Stimulated activated CD8-positive, alpha-beta memory T cell treated with anti-CD3 and anti-CD28 coated beads, Interleukin-2, amount 100 ng/mL, for 48 hours (primary cell): ENCODE data around the gene POLRMT.
A peak's percentile ranks its signal among the peaks of the same experiment; 100 is the strongest.

Source experiments
- DNase-seq, 2 donors: peaks; one replicate each; pipeline ENCODE4 v3.0.0-alpha.2; 2020; ENCODE audit warnings: low read depth in 2 of 2

POLRMT gene

DNA sequence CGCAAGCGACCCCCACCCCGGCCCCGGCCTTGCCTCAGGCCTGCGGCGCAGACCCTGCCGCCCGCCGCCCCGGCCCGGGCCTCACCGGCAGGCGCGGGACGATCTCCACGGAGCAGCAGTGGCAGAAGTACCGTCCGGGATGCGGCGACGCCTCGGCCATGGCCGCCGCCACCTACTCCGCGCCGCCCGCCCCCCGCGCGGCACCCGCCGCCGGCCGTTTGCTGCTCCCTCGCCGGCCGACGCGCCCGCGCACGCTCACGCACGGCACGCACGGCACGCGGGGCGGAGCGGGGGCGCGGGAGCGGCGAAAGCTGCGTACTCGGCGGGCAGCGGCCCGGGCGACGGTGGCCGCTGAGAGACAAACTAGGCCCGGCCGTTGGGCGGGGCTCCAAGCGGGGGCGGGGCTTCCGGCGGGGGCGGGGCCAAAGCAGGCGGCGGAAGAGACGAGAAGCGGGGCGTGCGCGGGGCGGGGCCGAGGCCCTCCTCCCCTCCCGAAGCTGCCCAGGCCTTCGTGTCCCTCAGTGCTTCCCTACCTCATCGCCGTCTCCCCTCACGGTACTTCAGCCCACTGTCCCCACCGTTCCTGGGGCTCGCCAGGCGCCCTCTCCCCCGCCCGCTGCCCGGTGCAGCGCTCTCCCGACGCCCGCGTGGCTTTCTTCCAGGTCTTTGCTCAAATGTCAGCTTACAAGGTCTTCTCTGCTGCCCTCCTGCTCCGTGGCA is 29.8 kb upstream of the POLRMT start, which contains the start of gene RNF126:
Gene RNF126 (minus strand): TSS at position 253 of the 720 bp plus-strand sequence. CDS start 93 bp downstream, at position 160.
- peak; percentile 92 to 95 for DNase-seq

DNA sequence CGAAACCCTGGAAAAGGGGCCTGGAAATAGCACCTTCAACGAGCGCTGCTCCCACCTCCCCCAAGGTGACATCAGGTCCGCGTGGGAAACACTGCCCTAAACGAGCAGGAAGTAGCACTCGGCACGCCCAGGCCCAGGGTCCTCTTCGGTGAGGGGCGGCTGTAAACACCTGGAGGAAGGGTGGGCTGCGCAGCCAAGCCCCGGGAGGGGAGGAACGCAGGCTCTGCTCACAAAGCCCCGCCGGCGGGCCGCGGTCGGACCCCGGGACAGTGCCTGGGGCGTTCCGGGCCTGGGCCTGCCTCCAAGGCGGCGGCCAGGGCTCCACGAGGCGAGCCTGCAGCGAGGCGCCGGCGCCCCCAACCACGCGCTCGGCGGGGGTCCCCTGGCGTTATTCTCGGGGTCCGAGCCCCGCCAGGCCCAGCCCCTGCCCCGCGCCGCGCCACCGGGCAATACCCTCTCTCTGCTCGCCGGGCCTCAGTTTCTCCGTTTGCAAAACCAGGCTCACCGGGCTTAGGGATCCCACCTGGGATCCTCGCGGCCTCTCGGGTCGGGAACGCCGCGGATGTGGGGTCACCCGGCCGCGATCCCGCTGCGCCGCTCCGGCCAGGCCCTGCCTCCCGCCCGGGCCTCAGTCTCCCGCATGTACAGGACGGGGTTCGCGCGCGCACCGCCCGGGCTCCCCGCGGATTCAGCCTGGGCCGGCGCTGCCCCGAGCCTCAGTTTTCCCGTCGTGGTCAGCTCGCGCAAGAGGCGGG is 29.0 kb upstream of the POLRMT start:
- peak; percentile 62 to 63 for DNase-seq

DNA sequence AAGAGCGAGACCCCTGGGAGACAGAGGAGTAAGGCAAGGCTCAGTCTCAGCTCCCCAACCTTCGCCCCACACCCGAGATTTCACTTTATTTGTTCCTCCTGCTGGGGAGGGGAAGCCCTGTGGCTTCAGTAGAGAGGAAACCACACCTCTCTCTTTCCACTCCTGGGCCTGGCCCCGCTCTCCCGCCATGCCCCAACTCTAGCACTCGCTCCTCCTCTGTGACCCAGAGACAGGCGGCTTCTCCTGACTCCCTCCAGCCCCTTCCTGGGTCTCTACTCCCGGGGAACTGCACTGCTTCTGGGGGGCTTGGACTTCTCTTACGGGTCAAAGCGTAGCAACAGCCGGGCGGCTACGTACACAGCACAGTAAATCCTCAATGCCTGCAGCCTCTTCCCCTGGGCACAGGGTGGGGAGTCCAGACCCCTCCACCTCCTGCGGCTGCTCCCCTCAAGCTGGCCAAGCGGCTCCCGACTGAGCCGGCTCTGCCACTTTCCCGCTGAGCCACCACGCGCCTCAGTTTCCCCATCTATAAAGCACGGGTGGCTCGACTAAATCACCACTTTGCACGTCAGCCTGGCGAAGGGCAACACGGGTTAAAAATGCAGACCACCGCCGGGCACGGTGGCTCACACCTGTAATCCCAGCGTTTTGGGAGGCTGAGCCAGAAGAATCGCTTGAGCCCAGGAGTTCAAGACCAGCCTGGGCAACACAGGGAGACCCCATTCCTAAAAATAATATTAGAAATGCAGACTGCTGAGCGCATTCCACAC is 28.3 kb upstream of the POLRMT start:
- DNase-seq, result peak; percentile 37 to 49

DNA sequence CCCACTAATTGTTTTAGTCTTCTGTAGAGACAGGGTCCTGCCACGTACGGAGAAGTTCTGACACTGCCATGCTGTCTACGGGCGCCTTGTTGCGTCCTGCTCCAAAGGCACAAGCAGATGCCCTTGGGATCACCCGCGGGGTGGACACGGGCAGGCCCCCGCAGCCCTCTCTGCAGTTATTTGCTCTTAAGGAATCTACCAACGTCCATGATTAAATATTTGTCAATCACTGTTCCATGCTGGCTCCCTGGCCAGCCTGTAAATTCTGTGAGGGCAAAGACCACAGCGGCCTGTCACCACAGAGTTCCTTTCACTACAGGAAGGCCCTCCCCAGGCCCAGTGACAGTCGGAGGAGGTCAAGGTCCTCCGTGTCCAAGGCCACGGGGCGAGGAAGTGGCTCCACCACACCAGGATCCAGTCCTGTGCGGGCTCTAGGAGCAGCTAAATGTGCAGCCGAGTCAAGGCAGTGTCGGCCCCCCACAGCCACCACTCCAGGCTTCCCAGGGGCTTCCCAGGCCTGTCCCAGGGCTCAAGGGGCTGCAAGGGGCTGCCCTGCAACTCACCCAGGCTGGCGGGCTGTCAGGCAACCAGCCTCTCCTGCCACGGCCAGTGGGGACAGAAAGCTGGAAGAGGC is 27.6 kb upstream of the POLRMT start:
- no peak for DNase-seq

DNA sequence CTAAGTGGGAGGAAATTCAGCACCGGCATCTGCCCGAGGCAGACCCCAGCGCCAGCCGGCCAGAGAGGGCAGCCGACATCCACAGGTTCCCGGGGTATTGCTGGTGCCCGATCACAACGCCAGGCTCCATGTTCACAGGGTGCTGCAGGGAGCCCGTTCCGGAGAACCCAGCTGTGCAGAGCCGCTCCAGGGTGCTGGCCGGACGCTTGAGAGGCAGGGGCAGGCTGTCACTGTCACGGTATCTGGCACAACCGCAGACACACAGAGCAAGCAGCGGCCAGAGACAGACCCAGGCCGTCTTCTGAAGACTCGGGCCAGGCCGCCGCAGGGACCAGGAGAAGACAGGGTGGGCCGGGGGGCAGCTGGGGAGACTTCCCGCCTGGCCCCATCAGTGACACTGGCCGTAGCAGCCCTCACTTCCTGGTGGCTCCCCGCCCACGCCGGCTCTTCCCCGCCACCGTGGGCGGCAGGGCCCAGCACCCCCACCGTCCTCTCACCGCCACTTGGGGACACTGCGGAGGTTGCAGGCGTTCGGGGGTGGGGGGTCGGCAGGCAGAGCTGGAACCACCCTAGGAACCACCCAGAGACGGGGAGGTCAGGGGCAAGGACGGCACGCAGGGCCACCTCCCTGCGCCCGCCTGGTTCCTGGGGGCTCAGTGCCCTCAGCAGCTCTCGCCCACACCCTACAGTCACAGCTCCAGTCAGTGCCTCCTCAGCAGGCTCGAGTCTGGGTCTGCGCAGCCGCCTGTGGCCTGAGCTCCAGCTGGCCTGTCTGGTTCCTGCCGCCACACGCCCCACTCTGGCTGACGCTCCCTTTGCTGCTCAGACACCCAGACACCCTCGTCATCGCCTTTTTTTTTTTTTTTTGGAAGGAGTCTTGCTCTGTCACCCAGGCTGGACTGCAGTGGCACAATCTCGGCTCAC is 25.8 kb upstream of the POLRMT start:
- no peak for DNase-seq

DNA sequence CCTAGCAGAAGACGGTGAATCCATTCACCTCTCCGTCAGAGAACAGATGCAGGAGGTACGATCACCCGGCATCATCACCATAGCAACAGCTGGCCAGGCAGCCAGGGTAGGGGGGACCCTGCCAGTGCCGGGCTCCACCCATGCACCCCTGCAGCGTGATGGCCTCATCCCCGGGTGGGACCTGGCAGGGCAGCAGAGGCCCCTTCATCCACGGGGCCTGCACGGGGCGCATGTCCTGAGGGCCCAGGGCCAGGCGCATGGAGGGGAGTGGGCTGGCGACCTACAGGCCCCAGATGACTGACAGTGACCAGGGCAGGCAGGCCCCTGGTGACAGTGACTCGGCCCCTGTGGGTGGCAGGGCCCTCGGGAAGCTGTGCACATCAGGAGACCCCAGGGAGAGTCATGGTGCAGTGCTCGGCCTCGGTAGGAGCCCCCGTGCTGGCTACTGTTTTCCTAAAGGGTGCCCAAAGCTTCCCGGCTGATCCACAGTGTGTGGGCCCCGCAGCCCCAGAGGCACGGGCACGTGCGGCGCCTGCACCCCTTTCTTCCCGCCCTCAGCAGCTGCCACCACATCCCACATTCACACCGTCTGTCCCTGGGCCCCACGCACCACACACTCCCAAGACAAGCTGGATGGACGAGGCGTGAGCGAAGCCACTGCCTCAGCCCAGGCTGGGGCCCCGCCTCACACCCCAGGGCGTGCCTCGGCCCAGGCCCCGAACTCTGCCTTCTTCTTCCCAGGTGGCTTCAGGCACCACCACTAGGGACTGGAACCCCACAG is 24.9 kb upstream of the POLRMT start:
- DNase-seq, result no peak

DNA sequence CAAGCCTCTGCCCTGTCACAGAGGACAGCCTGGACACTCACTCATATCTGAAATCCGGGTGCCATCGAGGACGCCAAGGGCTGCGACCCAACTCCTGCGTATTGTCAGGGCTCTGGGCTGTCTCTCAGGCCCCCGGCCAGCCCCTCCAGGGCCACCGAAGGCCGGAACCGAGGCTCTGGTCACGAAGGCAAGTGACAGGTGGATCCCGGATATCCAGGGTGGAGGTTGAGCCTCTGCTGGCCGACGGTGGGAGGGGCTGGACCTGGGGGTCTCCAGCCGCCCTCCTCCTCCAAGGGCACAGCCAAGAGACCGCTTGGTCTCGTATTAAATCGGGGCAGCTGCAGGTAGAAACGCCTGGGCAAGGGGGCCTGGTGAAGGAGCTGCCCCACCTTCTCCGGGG is 24.3 kb upstream of the POLRMT start:
- no peak for DNase-seq

DNA sequence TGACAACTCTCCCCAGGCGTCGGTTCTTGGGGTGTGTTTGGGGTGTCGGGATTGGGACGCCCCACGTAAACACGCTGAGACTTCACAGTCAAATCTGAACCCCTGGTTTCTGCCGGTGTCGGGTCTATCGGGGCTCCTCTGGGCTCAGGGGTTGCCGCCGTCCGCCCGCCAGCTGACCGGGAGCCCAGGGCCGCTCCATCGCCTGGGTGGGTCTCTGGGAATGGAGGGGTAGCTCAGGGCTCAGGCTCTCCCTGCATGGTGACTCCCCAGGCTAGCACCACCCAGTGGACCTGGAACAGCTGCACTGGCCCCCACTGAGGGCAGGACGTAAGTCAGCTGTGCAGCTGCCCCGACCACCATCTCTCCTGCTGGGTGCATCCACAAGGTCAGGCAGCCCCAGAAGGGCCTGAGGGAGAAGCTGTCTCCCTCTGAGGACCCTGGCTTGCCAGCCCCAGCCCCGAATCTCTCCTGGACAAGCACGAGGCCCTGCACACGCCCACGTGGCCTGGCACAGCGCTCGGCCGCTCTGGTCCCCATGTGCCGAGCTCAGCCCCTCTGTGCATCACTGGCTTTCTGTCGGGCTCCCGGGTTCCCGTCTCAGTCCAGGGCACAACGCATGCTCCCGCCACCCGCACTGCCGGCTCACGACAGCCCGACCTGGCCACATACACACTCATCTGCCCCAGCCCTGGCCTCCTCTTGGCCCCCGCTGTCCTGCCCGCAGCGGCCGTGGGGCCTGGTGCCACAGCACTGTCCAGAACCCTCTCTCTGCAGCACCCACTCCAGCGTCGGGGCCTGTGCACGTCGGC is 23.6 kb upstream of the POLRMT start:
- DNase-seq, result no peak

DNA sequence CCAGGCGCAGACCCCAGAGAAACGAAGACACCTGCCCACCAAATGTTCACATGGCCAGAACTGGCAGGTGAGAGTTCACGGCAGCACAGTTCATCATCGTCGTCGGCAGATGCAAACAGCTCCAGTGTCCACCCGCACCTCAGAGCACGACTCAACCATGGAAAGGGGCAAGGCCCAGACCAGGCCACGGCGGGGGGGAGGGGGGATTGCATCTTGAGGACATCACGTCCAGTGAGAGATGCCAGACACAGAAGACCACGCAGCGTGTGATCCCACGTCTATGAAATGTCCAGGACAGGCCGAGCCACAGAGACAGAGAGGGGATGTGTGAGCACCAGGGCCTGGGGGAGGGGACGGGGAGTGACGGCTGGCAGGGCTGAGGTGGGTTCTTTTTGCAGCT is 22.4 kb upstream of the POLRMT start:
- no peak for DNase-seq

DNA sequence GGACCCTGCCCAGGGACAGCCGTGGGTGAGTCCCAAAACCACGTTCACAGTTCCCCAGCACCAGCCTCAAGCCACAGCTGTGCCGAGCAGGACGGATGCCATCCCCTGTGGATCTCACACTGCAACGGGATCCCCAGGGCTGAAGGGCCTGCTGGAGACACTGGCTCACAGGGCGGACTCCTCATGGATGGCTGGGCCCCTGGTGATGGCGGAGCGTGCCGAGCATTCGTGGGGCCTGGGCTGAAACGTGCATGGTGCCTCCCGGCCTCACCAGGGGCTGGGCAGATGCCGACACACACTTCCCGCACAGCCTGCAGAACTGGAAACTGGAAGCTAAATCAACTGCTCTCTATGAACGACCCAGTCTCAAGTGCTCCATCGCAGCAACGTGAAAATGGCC is 20.1 kb upstream of the POLRMT start:
- DNase-seq, result no peak

DNA sequence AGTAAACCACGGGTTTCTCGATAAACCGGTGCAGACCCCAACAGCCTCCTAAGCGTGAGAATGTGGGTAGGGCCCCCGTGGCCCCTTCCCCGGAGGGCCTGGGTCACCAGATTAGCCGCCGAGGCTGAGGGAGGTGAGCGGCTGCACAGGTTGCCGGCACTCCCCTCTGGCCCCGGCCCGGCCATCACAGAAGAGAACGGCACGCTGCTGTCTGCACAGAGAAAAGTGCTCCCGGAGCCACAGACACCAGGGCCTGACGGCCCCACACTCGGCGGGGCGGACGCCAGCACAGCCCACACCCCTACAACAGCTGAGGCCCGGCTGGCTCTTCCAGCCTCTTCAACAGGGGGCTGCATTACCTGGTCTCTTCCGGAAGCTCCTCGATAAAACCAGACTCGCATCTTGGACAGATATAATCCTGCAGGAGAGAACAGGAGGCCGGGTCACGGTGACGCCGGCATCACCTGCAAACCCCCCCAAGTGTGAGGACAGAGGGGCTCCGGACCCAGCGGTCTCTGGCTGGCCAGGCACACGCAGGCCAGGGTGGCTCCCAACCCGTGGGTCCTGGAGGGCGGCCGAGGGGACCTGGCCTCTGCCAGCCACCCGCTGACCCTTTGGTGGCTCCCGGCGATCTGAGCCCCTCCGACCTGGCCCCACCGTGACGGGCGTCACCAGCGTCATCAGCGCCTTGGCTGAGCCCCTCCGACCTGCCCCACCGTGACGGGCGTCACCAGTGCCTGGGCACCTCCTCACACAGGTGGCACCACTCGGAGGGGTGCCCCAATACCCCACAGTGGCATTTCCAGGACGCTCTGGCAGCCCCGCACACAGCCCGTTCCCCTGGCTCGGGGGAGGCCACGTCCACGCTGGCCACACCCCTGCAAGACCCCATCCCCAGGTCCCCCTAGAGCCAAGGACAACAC is 19.4 kb upstream of the POLRMT start:
- DNase-seq, result no peak

DNA sequence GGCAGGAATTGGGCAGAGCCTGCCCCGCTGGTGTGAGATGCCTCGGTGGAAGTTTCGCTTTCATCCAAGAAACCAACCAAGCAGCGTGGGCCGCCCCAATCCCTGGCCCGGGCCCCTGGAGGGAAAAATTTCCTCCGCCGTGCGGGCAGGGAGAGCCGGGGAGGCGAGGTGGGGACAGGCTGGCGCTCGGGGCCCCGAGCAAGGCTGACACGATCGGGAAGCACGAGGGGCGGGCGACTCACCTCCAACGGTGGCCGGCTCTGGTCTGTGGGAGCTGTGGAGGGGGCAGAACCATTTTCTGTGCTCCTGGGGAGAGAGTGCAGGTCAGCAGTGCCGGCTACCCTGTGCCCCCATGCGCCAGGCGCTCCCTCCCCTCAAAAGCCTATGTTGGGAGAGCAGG is 18.7 kb upstream of the POLRMT start:
- DNase-seq, result no peak

DNA sequence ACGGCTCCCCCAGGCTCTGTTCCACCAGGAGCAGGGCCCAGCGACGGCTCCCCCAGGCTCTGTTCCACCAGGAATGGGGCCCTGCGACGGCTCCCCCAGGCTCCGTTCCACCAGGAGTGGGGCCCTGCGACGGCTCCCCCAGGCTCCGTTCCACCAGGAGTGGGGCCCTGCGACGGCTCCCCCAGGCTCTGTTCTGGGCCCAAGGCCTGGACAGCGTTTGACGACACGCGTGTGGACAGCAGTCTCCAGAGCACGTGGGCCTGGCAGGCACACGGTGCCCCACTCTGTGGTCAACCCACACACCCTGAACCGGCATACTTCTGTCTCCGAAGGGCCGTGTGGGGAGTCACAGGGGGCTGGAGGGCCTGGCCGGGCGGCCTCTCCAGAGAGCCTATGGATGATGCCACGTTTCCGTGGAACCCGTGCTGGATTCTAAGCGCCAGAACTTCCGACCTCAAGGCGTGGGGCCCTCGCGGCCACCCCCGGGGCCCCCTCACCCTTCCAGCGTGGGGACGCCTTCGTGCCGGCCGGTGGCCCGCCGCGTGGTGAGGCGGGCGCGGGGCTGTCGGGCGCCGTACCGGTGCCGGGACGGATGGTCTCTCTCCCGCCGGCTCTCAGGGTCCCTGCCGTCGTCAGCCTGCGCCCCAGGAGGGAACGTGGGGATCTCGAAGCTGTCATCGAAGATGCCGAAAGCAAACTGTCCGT is 17.9 kb upstream of the POLRMT start:
- no peak for DNase-seq

DNA sequence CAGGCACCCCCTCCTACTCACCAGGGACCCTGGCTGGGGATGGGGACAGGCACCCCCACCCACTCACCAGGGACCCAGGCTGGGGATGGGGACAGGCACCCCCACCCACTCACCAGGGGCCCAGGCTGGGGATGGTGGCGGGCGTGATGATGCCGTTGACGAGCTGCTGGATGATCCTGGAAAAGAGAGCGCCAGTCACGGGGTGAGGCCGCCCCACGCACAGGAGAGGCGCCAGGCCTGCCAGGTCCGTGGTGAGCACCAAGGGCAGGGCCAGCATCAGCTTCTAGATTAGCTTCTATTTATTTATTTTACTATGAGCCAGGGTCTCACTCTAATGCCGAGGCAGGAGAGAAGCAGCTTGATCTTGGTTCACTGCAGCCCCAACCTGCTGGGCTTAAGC is 16.8 kb upstream of the POLRMT start:
- DNase-seq, result no peak

DNA sequence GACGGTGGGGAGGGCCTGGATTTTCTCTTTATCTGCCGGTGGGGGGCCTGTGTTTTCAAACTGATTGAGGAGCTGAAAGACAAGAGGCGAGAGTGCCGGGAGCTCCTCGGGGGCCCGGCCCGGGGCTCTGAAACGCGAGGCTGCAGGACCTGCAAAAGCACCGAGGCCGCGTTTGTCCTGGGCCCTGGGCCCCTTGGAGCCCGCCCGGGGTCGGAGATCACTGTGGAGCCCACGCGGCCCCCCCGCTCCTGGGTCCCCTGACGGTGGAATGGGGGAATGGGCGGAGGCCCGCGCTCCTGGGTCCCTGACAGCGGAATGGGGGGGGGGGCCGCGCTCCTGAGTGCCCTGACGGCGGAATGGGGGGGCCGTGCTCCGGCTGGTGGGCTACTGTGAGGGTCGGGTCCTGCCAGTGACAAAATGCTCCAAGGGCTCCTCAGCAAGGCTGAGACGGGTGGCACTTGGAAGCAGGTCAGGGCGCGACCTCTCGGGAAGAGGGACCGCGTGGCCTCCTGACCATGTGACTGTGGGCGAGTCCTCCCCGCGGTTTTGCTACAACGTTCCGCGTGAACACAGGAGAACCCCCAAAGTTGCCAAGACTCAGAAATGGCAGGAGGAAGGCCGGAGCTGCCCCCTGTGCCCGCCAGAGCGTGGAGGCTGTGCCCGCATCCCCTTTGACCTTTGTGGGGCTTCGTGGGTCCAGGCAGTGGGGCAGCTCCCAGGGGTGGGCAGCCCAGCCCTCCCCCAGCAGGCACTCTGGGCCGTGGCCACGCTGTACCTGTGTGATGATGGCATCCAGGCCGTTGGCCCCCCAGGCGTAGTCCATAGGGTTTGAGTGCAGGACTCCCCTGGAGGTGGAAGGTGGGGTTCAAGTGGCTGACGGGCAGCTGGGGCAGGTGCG is 15.8 kb upstream of the POLRMT start:
- no peak for DNase-seq

DNA sequence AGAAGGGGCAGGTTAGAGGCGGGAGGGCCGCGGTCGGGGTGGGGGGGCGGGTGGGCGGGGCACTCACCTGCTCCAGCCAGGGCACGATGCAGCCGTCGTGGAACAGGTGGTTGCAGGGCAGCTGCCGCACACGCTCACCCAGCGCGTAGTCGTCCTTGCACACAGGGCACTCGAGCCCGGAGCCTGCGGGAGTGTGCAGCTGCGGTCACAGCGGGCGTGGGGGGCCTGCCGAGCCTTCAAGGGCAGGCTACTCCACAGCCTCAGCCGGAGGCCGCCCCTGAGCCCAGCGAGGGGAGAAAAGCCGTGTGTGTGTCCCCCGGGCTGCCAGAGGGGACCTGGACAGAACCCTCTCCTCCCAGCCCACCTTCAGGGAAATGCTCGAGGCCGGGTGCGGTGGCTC is 15.0 kb upstream of the POLRMT start:
- DNase-seq, result no peak
